HG03558 (cell line): ENCODE results near the gene ASB13.
"Not testable (repeated sequence)": the region's sequence is repeated elsewhere in the genome, so short reads cannot be mapped to it uniquely, and the experiment has no call there.

Experiments
- ATAC-seq: cut with Tn5 transposase; IDR thresholded peaks from one replicate; pipeline ENCODE4 v1.9.1; 2021; ENCODE audit warnings: moderate number of reproducible peaks; ENCODE audit not compliant: unreplicated experiment; ENCODE audit errors: extremely low read depth

ASB13 gene

DNA sequence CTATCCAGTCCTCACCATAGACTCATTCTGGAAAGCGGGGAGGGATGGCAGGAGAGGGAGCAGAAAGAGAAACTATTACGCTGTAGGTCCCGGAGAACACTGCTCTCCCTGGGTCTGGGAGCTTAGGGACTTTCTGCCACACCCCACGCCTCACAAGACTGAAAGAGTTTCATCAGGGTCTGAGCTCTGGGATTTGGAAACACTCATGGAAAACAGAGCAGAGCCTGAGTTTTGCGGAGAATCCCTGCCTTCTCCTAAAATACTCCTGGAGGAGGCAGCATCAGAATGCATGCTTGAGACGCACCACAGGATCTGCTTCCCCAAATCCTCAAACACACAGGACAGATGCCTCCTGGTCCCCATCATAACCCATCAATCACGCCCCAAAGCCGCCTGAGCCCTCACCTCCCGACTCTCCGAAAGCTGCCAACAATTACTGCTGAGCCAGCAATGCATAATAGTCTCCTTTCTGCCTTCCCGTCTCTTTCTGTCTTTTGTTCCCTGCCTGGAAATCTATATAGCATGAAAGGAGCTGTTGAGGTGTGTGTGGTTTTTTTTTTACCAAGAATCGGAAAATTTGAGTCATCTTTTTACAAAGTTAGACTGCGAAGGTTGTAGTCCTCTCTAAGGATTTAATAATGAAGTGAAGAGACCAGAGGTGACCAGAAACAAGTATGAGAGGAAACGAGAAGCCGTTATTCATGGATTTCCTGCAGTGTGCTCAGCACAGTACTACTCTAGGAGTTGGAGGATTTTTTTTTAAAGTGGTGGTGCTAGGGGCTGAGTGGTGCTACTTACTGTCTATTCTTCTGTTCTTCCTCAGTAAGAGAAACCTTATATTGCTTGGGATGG lies 37.7 kb downstream of the ASB13 start:
- no peak for ATAC-seq

DNA sequence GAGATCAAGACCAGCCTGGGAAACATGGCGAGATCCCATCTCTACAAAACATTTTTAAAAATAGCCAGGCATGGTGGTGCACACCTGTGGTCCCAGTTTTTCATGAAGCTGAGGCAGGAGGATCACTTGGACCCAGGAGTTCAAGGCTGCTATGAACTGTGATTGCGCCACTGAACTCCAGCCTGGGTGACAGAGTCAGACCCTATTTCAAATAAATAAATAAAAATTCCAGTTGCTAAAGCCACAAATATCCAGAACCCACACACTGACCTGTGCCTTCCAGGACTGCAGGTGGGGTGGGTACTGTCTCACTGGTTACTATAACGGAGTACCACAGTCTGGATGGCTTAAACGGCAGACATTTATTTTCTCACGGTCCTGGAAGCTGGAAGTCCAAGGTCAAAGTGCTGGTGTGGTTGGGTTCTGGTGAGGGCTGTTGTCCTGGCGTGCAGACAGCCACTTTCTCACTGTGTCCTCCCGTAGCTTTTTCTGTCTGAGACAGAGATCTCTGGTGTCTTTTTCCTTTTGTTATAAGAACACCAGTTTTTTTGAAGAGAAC lies 38.8 kb downstream of the ASB13 start:
- ATAC-seq = no peak

DNA sequence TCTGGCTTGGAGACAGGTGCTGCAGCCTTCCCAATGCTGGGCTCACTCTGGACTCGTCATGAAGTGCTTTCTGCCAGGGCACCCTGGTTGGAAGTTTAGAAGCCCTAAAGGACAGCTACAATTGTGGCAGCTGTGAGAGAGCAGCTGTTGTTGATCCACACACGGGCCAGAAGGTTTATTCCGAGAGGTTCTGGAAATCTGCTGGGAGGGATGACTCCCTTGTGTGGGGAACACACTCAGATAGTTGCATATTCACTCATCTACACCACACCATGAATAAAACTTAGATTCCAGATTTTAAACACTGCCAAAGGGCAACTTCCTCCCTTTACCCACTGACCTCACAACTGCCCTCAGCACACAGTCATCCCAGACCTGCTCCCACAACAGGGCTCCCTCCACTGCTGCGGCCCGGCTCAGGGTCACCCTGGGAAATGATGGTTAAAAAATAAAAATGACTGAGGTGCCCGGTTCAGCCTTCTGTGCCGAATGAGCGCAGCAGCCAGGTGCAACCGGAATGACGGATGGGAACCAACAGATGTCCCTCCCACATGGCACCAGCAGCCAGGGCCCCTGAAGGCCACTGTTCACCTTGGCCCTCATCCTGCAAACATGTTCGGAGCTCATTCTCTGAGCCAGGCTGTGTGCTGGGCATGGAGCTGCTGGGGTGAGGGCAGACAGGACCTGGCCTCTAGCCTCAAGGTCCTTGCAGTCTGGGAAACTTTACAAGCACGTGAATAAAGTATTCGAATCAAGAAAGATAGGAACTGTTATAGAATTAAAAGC lies 40.2 kb downstream of the ASB13 start:
- ATAC-seq = no peak

DNA sequence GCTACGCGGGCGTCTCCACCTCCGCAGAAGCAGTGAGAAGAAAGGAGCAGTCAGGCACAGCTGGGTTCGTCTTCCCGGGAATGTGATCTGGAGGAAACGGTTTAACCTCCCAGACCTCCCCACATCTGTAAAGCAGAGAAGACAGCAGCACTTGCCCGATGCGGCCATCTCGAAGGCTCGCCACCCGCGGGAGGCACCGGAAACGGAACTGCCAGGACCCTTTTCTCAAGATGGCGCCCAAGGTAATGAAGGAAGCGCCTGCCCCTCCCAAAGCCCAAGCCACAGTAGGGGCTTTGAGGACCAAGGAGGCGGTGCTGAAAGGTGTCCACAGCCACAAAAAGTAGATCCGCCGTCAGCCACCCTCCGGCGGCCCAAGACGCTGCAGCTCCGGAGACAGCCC lies 41.7 kb downstream of the ASB13 start:
- ATAC-seq = no peak

DNA sequence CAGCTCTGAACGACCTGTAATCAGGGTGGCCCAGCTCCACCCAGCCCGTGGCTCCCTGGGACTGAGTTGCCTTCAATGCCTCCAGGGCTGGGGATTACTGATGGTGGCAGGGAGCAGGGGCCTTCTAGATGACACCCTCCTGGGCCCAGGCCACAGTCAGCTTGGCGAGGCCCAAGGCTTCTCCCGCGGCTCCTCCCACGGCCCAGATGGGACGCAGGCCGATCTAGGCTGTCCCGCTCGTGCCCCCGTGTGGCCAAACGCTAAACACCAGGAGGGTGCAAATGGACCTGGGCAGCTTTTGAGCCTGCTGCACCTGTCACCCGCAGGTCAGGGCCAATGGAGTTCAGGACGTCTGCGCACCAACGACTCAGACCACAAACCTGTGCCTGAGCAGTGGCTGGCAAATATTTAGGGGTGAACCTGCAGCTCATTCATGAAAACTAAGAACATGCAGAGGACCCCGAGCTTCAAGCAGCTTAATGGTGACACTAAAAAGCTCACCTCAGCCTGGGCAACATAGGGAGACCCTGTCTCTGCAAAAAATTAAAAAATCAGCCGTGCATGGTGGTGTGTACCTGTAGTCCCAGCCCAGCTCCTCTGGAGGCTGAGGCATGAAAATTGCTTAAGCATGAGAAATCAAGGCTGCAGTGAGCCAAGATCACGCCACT lies 43.2 kb downstream of the ASB13 start:
- peak; percentile 56 for ATAC-seq

DNA sequence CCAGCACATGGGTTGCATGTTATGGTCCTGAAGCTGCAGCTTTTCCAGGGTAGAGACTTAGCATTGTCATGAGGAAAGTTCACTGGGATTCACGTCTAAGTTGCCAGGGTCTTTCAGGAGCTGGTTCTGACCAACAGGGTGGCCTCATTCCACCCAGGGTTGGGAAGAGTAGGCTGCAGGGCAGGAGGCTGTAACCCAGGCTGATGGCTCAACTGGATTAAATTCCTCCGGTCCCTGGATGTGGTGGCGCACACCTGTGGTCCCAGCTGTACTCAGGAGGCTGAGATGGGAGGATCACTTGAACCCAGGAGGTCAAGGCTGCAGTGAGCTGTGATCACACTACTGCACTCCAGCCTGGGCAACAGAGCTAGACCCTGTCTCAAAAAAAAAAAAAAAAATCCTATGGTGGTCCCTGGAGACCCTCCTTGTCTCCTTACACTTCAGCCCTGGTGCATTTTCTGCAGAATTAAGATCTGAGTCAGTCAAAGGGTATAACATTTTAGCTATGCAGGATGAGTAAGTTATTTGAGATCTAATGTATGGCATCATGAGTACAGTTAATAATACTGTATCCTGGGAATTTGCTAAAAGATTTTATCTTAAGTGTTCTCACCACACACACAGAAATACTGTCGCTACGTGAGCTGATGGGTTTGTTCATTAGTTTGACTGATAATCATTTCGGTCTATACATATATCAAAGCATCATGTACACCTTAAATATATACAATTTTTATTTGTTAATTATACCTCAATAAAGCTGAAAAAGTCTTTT lies 44.0 kb downstream of the ASB13 start:
- no peak for ATAC-seq

DNA sequence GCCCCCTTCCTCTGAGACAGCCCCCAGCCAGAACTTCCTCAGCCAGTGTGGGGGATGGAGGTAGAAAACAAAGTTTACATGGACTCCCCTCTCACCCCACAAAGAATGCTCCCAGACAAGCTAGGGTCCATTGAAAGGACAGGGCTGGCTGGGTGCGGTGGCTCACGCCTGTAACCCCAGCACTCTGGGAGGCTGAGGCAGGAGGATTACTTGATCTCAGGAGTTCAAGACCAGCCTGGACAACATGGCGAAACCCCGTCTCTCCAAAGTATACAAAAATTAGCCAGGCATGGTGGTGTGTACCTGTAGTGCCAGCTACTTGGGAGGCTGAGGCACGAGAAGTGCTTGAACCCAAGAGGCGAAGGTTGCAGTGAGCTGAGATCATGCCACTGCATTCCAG lies 45.0 kb downstream of the ASB13 start:
- not testable (repeated sequence) for ATAC-seq

DNA sequence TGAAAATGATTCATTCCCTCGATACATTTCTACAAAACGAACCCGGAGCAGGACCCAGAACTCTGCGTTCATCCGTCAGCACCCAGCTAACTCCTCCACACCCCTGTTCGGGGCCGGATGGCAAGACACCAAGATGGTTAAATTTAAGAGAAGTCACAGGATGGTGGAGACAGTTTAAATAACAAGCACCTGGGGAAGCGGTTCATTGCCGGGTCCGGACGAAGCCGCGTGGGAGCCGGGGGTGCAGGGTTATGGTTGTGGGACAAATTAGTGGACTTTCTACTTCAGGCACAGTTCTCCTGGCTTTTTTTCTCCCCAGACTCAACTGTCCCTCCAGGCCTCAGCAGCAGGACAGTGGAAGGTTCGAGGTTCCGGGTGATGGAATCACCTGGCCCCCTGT lies 45.4 kb downstream of the ASB13 start:
- ATAC-seq = no peak

DNA sequence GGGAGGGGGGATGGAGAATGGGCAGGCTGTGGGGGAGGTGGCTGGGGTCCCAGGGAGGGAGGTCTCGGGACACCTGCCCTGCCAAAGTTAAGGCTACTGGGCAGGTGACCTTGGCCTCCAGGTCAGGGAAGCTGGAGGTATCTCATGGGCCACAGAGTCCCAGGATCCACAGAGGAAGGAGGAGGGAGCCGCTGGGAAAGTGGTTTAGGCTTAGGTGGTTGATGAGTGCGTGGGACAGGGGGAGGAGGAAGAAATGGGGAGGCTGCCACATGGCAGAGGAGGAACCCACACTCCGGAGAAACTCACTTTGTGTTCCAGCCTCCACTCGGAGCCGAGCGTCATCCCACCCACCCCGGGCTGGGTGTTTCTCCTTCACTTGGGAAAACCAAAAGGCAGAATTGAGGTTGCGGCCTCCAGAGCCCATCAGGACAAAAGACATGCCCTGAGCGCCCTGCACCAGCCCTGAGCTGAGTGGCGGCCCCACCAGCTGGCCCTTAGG lies 46.1 kb downstream of the ASB13 start:
- no peak for ATAC-seq

DNA sequence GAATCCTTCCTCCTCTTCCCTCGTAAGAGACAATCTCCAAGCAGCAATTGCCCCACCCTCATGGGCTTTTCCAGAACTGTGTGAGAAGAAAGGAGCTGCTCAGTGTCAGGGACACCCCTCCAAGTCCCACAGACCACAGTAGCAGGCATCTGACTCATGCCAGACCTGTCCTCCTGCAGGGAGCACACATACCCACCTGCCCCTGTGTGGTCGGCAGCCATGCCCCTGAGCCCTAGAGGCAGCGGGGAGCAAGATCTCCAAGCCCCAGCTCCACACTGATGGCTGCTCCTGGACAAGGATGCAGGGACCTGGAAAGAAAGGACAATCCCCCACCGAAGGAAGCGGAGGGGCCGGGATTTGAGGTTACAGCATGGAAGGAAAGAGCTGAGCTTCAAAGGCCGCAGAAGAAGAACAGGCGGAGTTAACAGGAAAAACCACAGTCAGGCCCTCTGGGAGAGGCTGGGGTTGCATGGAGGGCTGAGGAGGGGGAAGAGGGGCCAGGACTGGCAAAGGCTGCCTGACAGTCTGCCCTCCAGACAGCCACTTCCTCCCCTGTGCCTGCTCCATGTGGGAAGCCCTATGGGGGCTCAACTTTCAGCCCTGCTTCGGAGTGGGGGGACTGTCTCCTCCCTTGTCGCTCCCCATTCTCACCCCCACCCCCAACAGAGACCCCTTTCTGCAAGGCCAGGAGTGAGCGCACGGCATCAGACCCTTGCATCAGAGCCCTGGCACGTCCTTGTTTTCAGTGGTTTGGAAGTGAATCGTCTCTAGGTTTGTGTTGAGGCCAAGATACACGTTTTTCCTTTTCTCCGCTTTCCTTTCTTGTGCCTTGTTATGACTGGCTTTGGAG lies 46.8 kb downstream of the ASB13 start:
- no peak for ATAC-seq

DNA sequence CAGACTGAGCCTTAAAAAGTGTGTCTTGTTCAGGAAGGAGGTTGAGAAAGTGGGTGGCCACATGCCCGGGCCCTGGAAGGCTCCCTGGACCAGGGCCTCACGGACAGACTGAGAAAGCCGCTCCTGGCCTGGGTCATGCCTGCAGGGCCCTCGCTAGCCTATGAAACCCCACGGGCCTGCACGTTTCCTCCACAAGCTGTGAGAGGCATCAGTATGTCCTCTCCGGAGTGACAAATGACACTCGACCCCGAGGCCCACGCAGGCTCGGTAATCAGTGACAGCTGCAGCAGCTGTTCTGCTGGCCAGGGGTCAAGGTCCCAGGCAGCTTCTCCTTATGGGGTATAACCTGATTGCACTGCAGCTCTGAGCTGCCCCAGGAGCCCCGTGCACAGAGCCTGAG lies 47.6 kb downstream of the ASB13 start:
- ATAC-seq = no peak

DNA sequence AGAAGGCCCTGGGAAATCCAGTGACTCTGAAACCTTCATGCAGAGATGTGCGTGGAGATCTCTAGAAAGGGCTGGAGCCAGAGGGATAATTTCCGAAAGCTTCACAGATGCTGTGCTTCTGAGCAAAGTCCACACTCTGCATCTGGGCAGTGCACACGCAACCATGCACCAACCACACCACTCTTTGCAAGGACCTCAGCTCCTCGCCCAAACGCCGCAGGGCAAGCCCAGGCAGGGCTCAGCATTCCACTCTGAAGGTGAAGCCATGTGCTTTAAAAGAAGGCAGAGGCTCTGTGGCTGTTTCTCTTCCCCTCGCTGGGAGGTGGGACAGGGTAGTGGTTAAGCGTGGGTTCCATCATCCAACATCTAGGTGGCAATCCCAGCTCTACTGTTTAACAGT lies 48.4 kb downstream of the ASB13 start:
- no peak for ATAC-seq

DNA sequence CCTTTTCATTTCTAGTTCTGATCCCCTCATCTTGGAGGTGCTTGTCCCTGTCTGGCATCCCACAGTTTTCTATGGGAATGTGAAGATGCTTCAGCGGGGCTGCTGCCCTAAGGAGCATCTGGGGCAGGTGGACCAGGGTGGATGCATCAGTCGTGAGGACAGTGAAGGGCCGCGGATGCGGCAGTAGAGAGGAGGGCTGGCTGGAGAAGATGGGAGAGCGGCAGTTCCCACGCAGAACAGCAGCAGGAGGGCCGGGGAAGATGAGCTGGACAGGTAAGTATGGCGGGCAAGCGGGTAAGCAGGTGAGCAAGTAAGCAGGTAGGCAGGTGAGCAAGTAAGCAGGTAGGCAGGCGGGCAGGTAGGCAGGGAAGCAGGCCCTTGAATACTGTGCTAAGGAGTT lies 48.9 kb downstream of the ASB13 start:
- no peak for ATAC-seq

DNA sequence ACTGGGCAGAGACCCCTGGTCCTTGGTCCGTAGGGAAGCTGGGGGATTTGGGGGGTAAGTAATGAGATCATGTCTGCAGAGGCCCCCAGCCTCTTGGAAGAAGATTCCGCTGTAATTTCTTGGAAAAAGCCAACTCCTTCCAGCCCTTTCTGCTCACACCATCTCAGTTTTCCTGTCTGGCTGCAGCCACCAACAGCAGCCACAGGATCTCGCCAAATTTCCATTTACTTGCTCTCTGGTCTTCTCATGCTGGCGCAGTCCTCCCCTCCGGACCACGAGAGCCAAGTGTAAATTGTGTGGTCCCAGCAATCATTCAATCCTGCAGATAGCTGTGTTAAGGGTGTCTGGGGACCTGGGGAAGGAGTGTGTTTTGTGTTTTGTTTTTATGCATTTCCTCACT lies 49.6 kb downstream of the ASB13 start:
- no peak for ATAC-seq

DNA sequence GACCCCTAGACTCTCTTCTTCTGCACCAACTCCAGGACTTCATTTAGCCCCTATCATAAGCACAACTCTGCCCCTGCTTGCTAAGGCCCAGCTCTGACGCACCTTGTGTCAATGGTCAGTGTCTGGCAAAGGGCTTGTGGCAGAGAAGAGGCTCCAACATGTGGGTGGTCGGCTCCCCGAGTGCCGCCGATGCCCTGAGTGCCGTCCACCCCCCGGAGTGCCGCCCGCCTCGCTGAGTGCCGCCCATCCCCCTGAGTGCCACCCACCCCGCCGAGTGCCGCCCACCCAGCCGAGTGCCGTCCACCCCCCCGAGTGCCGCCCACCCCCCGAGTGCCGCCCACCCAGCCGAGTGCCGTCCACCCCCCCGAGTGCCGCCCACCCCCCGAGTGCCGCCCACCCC lies 50.3 kb downstream of the ASB13 start:
- no peak for ATAC-seq

DNA sequence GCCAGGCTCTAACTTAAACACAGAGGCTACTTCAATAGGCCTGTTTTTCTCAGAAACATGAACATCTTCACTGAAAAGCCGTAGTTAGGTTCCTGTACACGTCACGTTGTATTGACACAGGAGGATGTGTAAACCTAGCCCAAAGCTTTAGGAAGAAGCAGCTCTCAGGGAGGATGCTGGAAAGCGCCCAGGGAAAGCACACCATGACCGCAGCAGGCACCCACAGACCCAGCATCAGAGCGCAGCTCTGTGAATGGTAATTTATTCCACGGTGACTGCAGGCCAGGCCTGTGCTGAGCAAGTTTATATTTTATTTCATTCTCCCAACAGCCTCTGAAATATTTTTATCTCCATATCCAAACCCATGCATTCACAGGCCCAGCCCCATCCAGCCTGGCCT lies 51.1 kb downstream of the ASB13 start:
- ATAC-seq = no peak

DNA sequence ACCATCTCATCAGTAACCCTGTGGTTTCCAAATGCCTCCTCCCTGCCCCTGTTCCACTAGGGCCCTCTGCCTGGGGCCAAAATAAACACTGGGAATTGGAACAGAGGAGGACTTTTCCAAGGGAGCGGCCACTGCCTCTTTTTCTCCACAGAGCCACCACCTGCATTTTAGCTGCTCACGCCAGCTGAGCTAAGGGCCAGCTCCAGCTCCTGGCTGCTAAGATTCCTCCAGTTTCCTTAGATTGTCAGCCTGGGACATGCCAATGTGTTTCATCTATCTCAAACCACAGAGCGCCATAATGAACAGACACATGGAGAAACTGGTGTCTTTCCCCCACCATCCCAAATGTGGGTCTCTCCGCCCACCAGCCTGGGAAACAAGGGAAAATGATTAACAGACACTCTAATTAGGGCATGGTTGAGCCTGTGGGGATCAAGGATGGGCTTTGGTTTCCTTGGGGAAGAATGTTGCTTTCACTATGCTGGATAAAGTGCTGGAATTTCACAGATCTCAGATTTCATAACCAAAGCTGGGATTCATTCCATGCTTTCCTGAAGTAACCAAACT lies 52.2 kb downstream of the ASB13 start:
- ATAC-seq = no peak

DNA sequence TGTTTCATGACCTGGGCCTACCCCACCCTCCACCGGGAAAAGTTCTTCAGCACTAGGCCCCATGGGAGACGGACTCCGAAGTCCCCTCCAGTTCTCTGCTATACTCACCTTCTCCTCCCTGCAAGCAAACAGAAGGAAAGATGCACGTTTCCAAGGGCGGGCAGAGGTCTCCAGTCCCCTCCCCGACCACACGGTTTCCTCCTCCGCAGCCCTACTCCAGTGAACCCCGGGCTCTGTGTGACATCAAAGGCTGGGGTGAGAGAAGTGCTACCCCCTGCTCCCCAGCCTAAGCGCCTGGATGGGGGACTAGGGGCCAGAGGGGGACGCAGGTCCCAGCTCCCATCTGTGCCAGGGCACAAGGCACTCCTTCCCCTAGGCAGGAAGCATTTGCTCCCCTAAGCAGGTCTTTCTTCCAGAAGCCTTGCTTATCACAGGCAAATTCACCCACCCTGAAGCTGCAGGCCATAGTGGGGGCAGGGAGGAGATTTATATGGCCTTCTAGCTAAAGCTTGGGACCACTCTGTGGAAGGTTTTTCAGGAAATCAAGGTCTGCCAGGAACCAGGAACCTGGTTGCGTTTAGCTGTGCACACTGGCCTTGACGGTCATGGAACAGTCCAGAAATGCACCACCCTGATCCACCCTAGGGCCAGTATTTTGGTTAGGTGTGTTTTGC lies 52.8 kb downstream of the ASB13 start:
- no peak for ATAC-seq
